Right atrium auricular region (tissue), 2 donors: Measurements from ENCODE around the gene MYH6. TPM values are rescaled to one million over a fixed set of nuclear protein-coding genes. Genes with fewer than 3 reads are reported as not detected.
A peak's percentile ranks its signal among the peaks of the same experiment; 100 is the strongest.
"Not testable (repeated sequence)": the region's sequence is repeated elsewhere in the genome, so short reads cannot be mapped to it uniquely, and the experiment has no call there.

Experiments used
- DNase-seq: peaks from one replicate; pipeline ENCODE4 v3.0.0-alpha.2; 2019; ENCODE audit warnings: low spot score
- H3K27ac ChIP-seq, 2 donors: fragments of 200-600 bp; sonication (generic); 1 replicate in 1 of 2; 2 replicates in 1 of 2; pipeline ENCODE4 v1.5.1; 2016 to 2019
- H3K27me3 ChIP-seq, 2 donors: fragments of 200-600 bp; sonication (generic); one replicate each; pipeline versions ENCODE4 v1.5.1 to v1.6.0; 2017 to 2019
- H3K36me3 ChIP-seq: fragments of 200-600 bp; sonication (generic); one replicate; pipeline ENCODE4 v1.5.1; 2016
- H3K4me1 ChIP-seq, 2 donors: fragments of 200-600 bp; sonication (generic); one replicate each; pipeline versions ENCODE4 v1.5.1 to v1.6.0; 2017 to 2019
- H3K4me3 ChIP-seq, 2 donors: fragments of 200-600 bp; sonication (generic); 1 replicate in 1 of 2; 2 replicates in 1 of 2; pipeline ENCODE4 v1.5.1; 2017 to 2019; ENCODE audit warnings: mild to moderate bottlenecking in 1 of 2, moderate library complexity in 1 of 2
- H3K9me3 ChIP-seq, 2 donors: fragments of 200-600 bp; sonication (generic); one replicate each; pipeline ENCODE4 v1.5.1; 2019
- CTCF ChIP-seq, 2 donors: fragments of 200-600 bp; sonication (generic); IDR thresholded peaks; one replicate each; pipeline ENCODE4 v1.5.1; 2019; ENCODE audit warnings: antibody characterized with exemption in 2 of 2
- total RNA-seq, 2 donors: library from RNA; depleted of rRNA; stranded (reverse); fragments of >200 nt; gene quantifications; one replicate each; pipeline ENCODE4 v1.1.0, GENCODE V29; 2016

Gene MYH6
- total RNA-seq, 2 donors from 2014 or later = 8,253 to 13,240 TPM

GRCh38 chr14:23387916-23388882 is 19.9 kb downstream of the MYH6 start:
- Histone ChIP-seq H3K9me3 (no peaks in the 10 kb centered on the region), H3K4me3 (no peak overlapping the region), H3K27ac (no peak overlapping the region), H3K36me3 (peaks cover 96% of the 10 kb centered on the region), H3K27me3 (no peaks in the 10 kb centered on the region), H3K4me1 (no peaks in the 10 kb centered on the region)
- DNase-seq = no peak
- no peak for TF ChIP-seq CTCF (IDR thresholded peaks at IDR 0.05)

- no peak for TF ChIP-seq CTCF (IDR thresholded peaks at IDR 0.05)
- no peak for DNase-seq
- Histone ChIP-seq H3K27me3 (no peaks in the 10 kb centered on the region), H3K9me3 (no peaks in the 10 kb centered on the region), H3K4me1 (no peaks in the 10 kb centered on the region), H3K27ac (no peak overlapping the region), H3K4me3 (no peak overlapping the region), H3K36me3 (peaks cover 96% of the 10 kb centered on the region)
These were observed 21.1 kb downstream of the MYH6 start for GRCh38 chr14:23386999-23387398.

GRCh38 chr14:23386266-23386657 is 21.8 kb downstream of the MYH6 start:
- not testable (repeated sequence) for H3K4me1 ChIP-seq, H3K9me3 ChIP-seq, H3K4me3 ChIP-seq, H3K27me3 ChIP-seq, DNase-seq
- Histone ChIP-seq H3K36me3 (peaks cover 96% of the 10 kb centered on the region), H3K27ac (peak overlapping the region in 1 of 2 donors; percentile 10)

GRCh38 chr14:23385642-23386265 is 22.3 kb downstream of the MYH6 start:
- Histone ChIP-seq H3K4me1 (no peaks in the 10 kb centered on the region), H3K27me3 (no peaks in the 10 kb centered on the region), H3K4me3 (no peak overlapping the region), H3K9me3 (no peaks in the 10 kb centered on the region), H3K27ac (peak overlapping the region in 1 of 2 donors; percentile 10), H3K36me3 (peaks cover 92% of the 10 kb centered on the region)
- no peak for DNase-seq
- TF ChIP-seq CTCF (IDR thresholded peaks at IDR 0.05) = no peak

GRCh38 chr14:23385244-23385641 is 22.8 kb downstream of the MYH6 start:
- H3K4me1 ChIP-seq = no peaks in the 10 kb centered on the region
- H3K36me3 ChIP-seq = peaks cover 87% of the 10 kb centered on the region
- no peaks in the 10 kb centered on the region for H3K27me3 ChIP-seq
- TF ChIP-seq CTCF (IDR thresholded peaks at IDR 0.05) = no peak
- H3K9me3 ChIP-seq = no peaks in the 10 kb centered on the region
- H3K27ac ChIP-seq = no peak overlapping the region
- H3K4me3 ChIP-seq = no peak overlapping the region
- DNase-seq = no peak

GRCh38 chr14:23384364-23385080 is 23.6 kb downstream of the MYH6 start:
- peaks cover 83% of the 10 kb centered on the region for H3K36me3 ChIP-seq
- no peak for DNase-seq

More at GRCh38 chr14:23384364-23385080, 23.6 kb downstream of the MYH6 start:
- TF ChIP-seq CTCF (IDR thresholded peaks at IDR 0.05) = no peak
- no peaks in the 10 kb centered on the region for H3K9me3 ChIP-seq
- H3K27ac ChIP-seq = no peak overlapping the region
- no peak overlapping the region for H3K4me3 ChIP-seq
- H3K4me1 ChIP-seq = no peaks in the 10 kb centered on the region
- no peaks in the 10 kb centered on the region for H3K27me3 ChIP-seq
